Suprapubic skin (tissue), 4 donors: Measurements from ENCODE around the gene FAM199X. TPM values are rescaled to one million over a fixed set of nuclear protein-coding genes. Genes with fewer than 3 reads are reported as not detected.
A peak's percentile ranks its signal among the peaks of the same experiment; 100 is the strongest.

ENCODE experiments used
- DNase-seq, 2 donors: peaks; one replicate each; pipeline ENCODE4 v3.0.0-alpha.2; 2019; ENCODE audit warnings: low spot score in 2 of 2
- H3K27ac ChIP-seq: fragments of 200-600 bp; sonication (generic); one replicate; pipeline ENCODE4 v1.5.1; 2019
- H3K27me3 ChIP-seq: fragments of 200-600 bp; sonication (generic); one replicate; pipeline ENCODE4 v1.5.1; 2019
- H3K36me3 ChIP-seq: fragments of 200-600 bp; sonication (generic); one replicate; pipeline ENCODE4 v1.5.1; 2019
- H3K4me1 ChIP-seq: fragments of 200-600 bp; sonication (generic); one replicate; pipeline ENCODE4 v1.5.1; 2019
- H3K4me3 ChIP-seq: fragments of 200-600 bp; sonication (generic); one replicate; pipeline ENCODE4 v1.5.1; 2019; ENCODE audit warnings: mild to moderate bottlenecking
- H3K9me3 ChIP-seq: fragments of 200-600 bp; sonication (generic); one replicate; pipeline ENCODE4 v1.5.1; 2019
- CTCF ChIP-seq, 2 donors: fragments of 200-600 bp in 1 of 2; fragments of 450-650 bp in 1 of 2; sonication (generic) in 1 of 2; IDR thresholded peaks; one replicate each; pipeline ENCODE4 v1.5.1; 2016 to 2019; ENCODE audit warnings: antibody characterized with exemption in 2 of 2, mild to moderate bottlenecking in 1 of 2, moderate library complexity in 1 of 2
- EP300 ChIP-seq: sonication (generic); formaldehyde crosslinking; IDR thresholded peaks from one replicate; pipeline ENCODE4 v1.6.1; 2017; ENCODE audit warnings: antibody characterized with exemption
- POLR2A ChIP-seq, 2 donors: fragments of 450-650 bp; IDR thresholded peaks; one replicate each; pipeline ENCODE4 v1.6.1; 2017; ENCODE audit warnings: antibody characterized with exemption in 2 of 2, mild to moderate bottlenecking in 2 of 2, moderate library complexity in 2 of 2
- POLR2AphosphoS5 ChIP-seq, 3 donors: sonication (generic); formaldehyde crosslinking; IDR thresholded peaks; one replicate each; pipeline ENCODE4 v1.6.1; 2017; ENCODE audit warnings: antibody characterized with exemption in 3 of 3
- WGBS: methylation state at CpG from one replicate; pipeline ENCODE4 v1.1.5; 2018; 5-methylcytosine and 5-hydroxymethylcytosine counted together
- total RNA-seq, 4 donors: library from RNA; depleted of rRNA; stranded (reverse); fragments of >200 nt; gene quantifications; one replicate each; pipeline ENCODE4 v1.1.0, GENCODE V29; 2016

Gene FAM199X
- 10 to 100 TPM; 10.7 to 18.3 (median 16.9) TPM for total RNA-seq

GRCh38 chrX:104165894-104166734 lies at the start of gene FAM199X:
Gene FAM199X (plus strand): TSS chrX:104166453. CDS start chrX:104166786, 333 bp downstream.
- peak; percentile 89 to 91 for DNase-seq
- peak within 1 kb of the TSS; percentile 79 for H3K4me3 ChIP-seq
- peak within 1 kb of the TSS; percentile 81 for H3K27ac ChIP-seq
- no peaks in the 10 kb centered on the region for H3K36me3 ChIP-seq
- 50% methylated on average over 25 of the region's 71 CpGs for WGBS
- no peaks in the 10 kb centered on the region for H3K27me3 ChIP-seq
- TF ChIP-seq CTCF (IDR thresholded peaks at IDR 0.05) (peak; percentile 45 to 86), POLR2AphosphoS5 (IDR thresholded peaks at IDR 0.05) (no peak), POLR2A (IDR thresholded peaks at IDR 0.05) (peak in 1 of 2 donors; percentile 57), EP300 (no peak)
- H3K4me1 ChIP-seq, result peaks cover 23% of the 10 kb centered on the region
- no peaks in the 10 kb centered on the region for H3K9me3 ChIP-seq

- Histone ChIP-seq H3K9me3 (no peaks in the 10 kb centered on the region), H3K27ac (no peak overlapping the region), H3K36me3 (no peaks in the 10 kb centered on the region), H3K27me3 (no peaks in the 10 kb centered on the region), H3K4me3 (no peak overlapping the region), H3K4me1 (peaks cover 7% of the 10 kb centered on the region)
- no peak for DNase-seq
- TF ChIP-seq EP300 (no peak), POLR2A (IDR thresholded peaks at IDR 0.05) (no peak), POLR2AphosphoS5 (IDR thresholded peaks at IDR 0.05) (no peak)
These were observed 48.5 kb upstream of the FAM199X start for GRCh38 chrX:104117759-104118158.

GRCh38 chrX:104118765-104119164 lies 47.5 kb upstream of the FAM199X start:
- 80% methylated on average over 1 of the region's 1 CpG for WGBS
- TF ChIP-seq POLR2AphosphoS5 (IDR thresholded peaks at IDR 0.05), result no peak
- TF ChIP-seq EP300, result no peak
- no peak for TF ChIP-seq POLR2A (IDR thresholded peaks at IDR 0.05)
- TF ChIP-seq CTCF (IDR thresholded peaks at IDR 0.05), result no peak
- H3K27ac ChIP-seq, result no peak overlapping the region

GRCh38 chrX:104122829-104123228 lies 43.4 kb upstream of the FAM199X start:
- Histone ChIP-seq H3K9me3 (no peaks in the 10 kb centered on the region), H3K36me3 (no peaks in the 10 kb centered on the region)
- 71% methylated on average over 5 of the region's 5 CpGs for WGBS

More at GRCh38 chrX:104118765-104119164, 47.5 kb upstream of the FAM199X start:
- Histone ChIP-seq H3K27me3 (no peaks in the 10 kb centered on the region), H3K9me3 (no peaks in the 10 kb centered on the region), H3K36me3 (no peaks in the 10 kb centered on the region), H3K4me1 (no peaks in the 10 kb centered on the region), H3K4me3 (no peak overlapping the region)
- DNase-seq, result no peak

GRCh38 chrX:104126856-104127255 lies 39.4 kb upstream of the FAM199X start:
- WGBS, result 63% methylated on average over 2 of the region's 2 CpGs
- Histone ChIP-seq H3K36me3 (no peaks in the 10 kb centered on the region), H3K4me1 (no peaks in the 10 kb centered on the region), H3K9me3 (no peaks in the 10 kb centered on the region), H3K4me3 (no peak overlapping the region), H3K27me3 (no peaks in the 10 kb centered on the region), H3K27ac (no peak overlapping the region)
- no peak for DNase-seq
- TF ChIP-seq CTCF (IDR thresholded peaks at IDR 0.05) (no peak), POLR2AphosphoS5 (IDR thresholded peaks at IDR 0.05) (no peak), EP300 (no peak), POLR2A (IDR thresholded peaks at IDR 0.05) (no peak)

More at GRCh38 chrX:104122829-104123228, 43.4 kb upstream of the FAM199X start:
- no peak overlapping the region for H3K27ac ChIP-seq
- DNase-seq, result no peak
- no peak for TF ChIP-seq CTCF (IDR thresholded peaks at IDR 0.05)
- TF ChIP-seq EP300, result no peak
- TF ChIP-seq POLR2AphosphoS5 (IDR thresholded peaks at IDR 0.05), result no peak
- no peak for TF ChIP-seq POLR2A (IDR thresholded peaks at IDR 0.05)
- H3K4me1 ChIP-seq, result no peaks in the 10 kb centered on the region
- no peaks in the 10 kb centered on the region for H3K27me3 ChIP-seq
- no peak overlapping the region for H3K4me3 ChIP-seq
